ENCODE data around the gene FEM1A.
"Not testable (repeated sequence)": the region's sequence is repeated elsewhere in the genome, so short reads cannot be mapped to it uniquely, and the experiment has no call there.

DNA sequence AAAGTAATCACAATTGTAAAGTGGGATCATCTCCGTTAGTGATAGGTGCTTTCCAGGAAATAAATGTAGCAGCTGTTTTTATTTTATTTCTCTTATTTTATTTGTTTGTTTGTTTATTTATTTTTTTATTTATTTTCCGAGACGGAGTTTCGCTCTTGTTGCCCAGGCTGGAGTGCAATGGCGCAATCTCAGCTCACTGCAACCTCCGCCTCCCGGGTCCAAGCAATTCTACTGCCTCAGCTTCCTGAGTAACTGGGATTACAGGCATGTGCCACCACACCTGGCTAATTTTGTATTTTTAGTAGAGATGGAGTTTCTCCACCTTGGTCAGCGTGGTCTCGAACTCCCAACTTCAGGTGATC lies 40.4 kb downstream of the FEM1A start:
- not testable (repeated sequence) for TF ChIP-seq CTCF (conservative IDR thresholded peaks at IDR 0.05 in 1 of 2, IDR thresholded peaks at IDR 0.05 in 1 of 2; ENCODE audit: low read depth in 1 of 2, low read length in 2 of 2); EZH2 (IDR thresholded peaks at IDR 0.05; ENCODE audit: low read length, missing control alignments)
